Keratinocyte (primary cell): ENCODE measurements around the gene PHACTR2. TPM values are rescaled to one million over a fixed set of nuclear protein-coding genes. Genes with fewer than 3 reads are reported as not detected.

ENCODE experiments used
- DNase-seq: peaks from one replicate; pipeline ENCODE4 v3.0.0-alpha.2; 2011; ENCODE audit warnings: low read depth, missing footprints, low spot score
- FAIRE-seq: peaks from 2 replicates; lab custom pipeline; 2011; peaks lifted over from hg19 to GRCh38; lab: Jason Lieb, UNC
- H2AFZ ChIP-seq: 2 replicates; pipeline ENCODE4 v1.6.0; 2012; ENCODE audit warnings: low read length, control low read depth, inconsistent platforms; ENCODE audit not compliant: control insufficient read depth
- H3K27ac ChIP-seq: 2 replicates; pipeline ENCODE4 v1.5.1; 2011; ENCODE audit warnings: low read length; ENCODE audit not compliant: control insufficient read depth, insufficient read depth
- H3K27me3 ChIP-seq: 3 replicates; pipeline ENCODE4 v1.6.0; 2011; ENCODE audit warnings: low read length; ENCODE audit not compliant: control insufficient read depth, insufficient read depth; ENCODE audit errors: extremely low read depth
- H3K36me3 ChIP-seq, 2 experiments: 2 replicates in 1 of 2; 3 replicates in 1 of 2; pipeline ENCODE4 v1.5.1; 2011; ENCODE audit warnings: low read length in 2 of 2, mild to moderate bottlenecking in 1 of 2; ENCODE audit not compliant: control insufficient read depth in 2 of 2, insufficient read depth in 2 of 2; ENCODE audit errors: extremely low read depth in 1 of 2
- H3K4me1 ChIP-seq: 3 replicates; pipeline ENCODE4 v1.5.1; 2011; ENCODE audit warnings: low read length; ENCODE audit not compliant: control insufficient read depth, insufficient read depth; ENCODE audit errors: extremely low read depth
- H3K4me2 ChIP-seq: 3 replicates; pipeline ENCODE4 v1.6.0; 2011; ENCODE audit warnings: low read depth, low read length; ENCODE audit not compliant: control insufficient read depth, insufficient read depth; ENCODE audit errors: extremely low read depth
- H3K4me3 ChIP-seq, 3 experiments: fragments of 200-600 bp in 1 of 3; sonication (generic) in 1 of 3; 2 replicates in 2 of 3; 3 replicates in 1 of 3; pipeline ENCODE4 v1.5.1; 2011 to 2016; ENCODE audit warnings: low read length in 3 of 3, mild to moderate bottlenecking in 3 of 3, control low read depth in 2 of 3, inconsistent platforms in 1 of 3, low read depth in 1 of 3, mixed read lengths in 1 of 3, mixed run types in 1 of 3, moderate library complexity in 1 of 3; ENCODE audit not compliant: control insufficient read depth in 2 of 3, insufficient read depth in 2 of 3; ENCODE audit errors: extremely low read depth in 1 of 3
- H3K79me2 ChIP-seq: 2 replicates; pipeline ENCODE4 v1.6.0; 2012; ENCODE audit warnings: low read length; ENCODE audit not compliant: control insufficient read depth, insufficient read depth
- H3K9ac ChIP-seq: 3 replicates; pipeline ENCODE4 v1.6.0; 2011; ENCODE audit warnings: low read length; ENCODE audit not compliant: control insufficient read depth, insufficient read depth; ENCODE audit errors: extremely low read depth
- H3K9me1 ChIP-seq: 3 replicates; pipeline ENCODE4 v1.6.0; 2011; ENCODE audit warnings: low read length; ENCODE audit not compliant: control insufficient read depth, insufficient read depth; ENCODE audit errors: extremely low read depth
- H3K9me3 ChIP-seq: 2 replicates; pipeline ENCODE4 v1.5.1; 2012; ENCODE audit warnings: low read depth, low read length; ENCODE audit not compliant: control insufficient read depth
- H4K20me1 ChIP-seq: 3 replicates; pipeline ENCODE4 v1.6.0; 2011; ENCODE audit warnings: low read length; ENCODE audit not compliant: control insufficient read depth, insufficient read depth; ENCODE audit errors: extremely low read depth
- CTCF ChIP-seq, 3 experiments: IDR thresholded peaks in 1 of 3; conservative IDR thresholded peaks in 1 of 3; optimal IDR thresholded peaks in 1 of 3; 2 replicates in 2 of 3; 3 replicates in 1 of 3; pipeline versions ENCODE3 to v1.5.1; 2011; ENCODE audit warnings: low read length in 3 of 3, mild to moderate bottlenecking in 3 of 3, moderate library complexity in 2 of 3, control low read depth in 1 of 3, inconsistent platforms in 1 of 3; ENCODE audit not compliant: insufficient read depth in 2 of 3; ENCODE audit errors: extremely low read depth in 1 of 3
- EZH2 ChIP-seq: IDR thresholded peaks from one replicate; pipeline ENCODE4 v1.6.1; 2012; ENCODE audit warnings: inconsistent platforms, mild to moderate bottlenecking, low read length, moderate library complexity
- dilution Hi-C: fragments of 300-500 bp; cut with MboI; formaldehyde crosslinking; loops from one replicate; pipeline ENCODE4 v1.7.0; 2020; ENCODE audit warnings: low sequenced_read_pairs; ENCODE audit not compliant: extremely low pct_ligation_motif_present
- polyA plus RNA-seq, 5 experiments: library from polyadenylated mRNA; depleted of rRNA in 3 of 5; stranded (reverse) in 3 of 5; stranded (forward) in 1 of 5; unstranded in 1 of 5; fragments of >200 nt; gene quantifications; 1 replicate in 1 of 5; 2 replicates in 3 of 5; 3 replicates in 1 of 5; pipeline versions ENCODE4 v1.2.1 to v1.2.3, GENCODE V29; 2011 to 2012; ENCODE audit warnings: missing spikeins in 2 of 5, low read depth in 1 of 5, low replicate concordance in 1 of 5

Gene PHACTR2
- polyA plus RNA-seq, 1 donor (not counting 4 experiments of a cell fraction or from before 2014, with no cell fraction given), result 9.4 TPM

- no peak for DNase-seq
- no peaks in the 10 kb centered on the region for H4K20me1 ChIP-seq
- no peak overlapping the region for H3K27ac ChIP-seq
- TF ChIP-seq CTCF (optimal IDR thresholded peaks at IDR 0.05 in 1 of 3, IDR thresholded peaks at IDR 0.05 in 1 of 3, conservative IDR thresholded peaks at IDR 0.05 in 1 of 3; ENCODE audit: extremely low read depth in 1 of 3, insufficient read depth in 2 of 3, low read length in 3 of 3), result no peak
- TF ChIP-seq EZH2, result no peak
- no peak overlapping the region for H3K4me3 ChIP-seq
- no peaks in the 10 kb centered on the region for H3K36me3 ChIP-seq
- no peaks in the 10 kb centered on the region for H3K9me3 ChIP-seq
- H3K79me2 ChIP-seq, result peaks cover 58% of the 10 kb centered on the region
- dilution Hi-C loops, result no loop called here
- H3K9me1 ChIP-seq, result peaks cover 3% of the 10 kb centered on the region
- no peak for FAIRE-seq
- no peak overlapping the region for H2AFZ ChIP-seq
- H3K27me3 ChIP-seq, result no peaks in the 10 kb centered on the region
- no peak overlapping the region for H3K4me2 ChIP-seq
- peaks cover 11% of the 10 kb centered on the region for H3K4me1 ChIP-seq
- H3K9ac ChIP-seq, result no peak overlapping the region
These were observed 5.0 kb downstream of the PHACTR2 start for GRCh38 chr6:143682805-143683204.

GRCh38 chr6:143684486-143684885 lies 6.7 kb downstream of the PHACTR2 start:
- H3K36me3 ChIP-seq, result peaks cover 2 to 3% of the 10 kb centered on the region in 2 experiments
- peaks cover 3% of the 10 kb centered on the region for H3K9me1 ChIP-seq
- no peak overlapping the region for H2AFZ ChIP-seq
- H3K4me2 ChIP-seq, result no peak overlapping the region
- TF ChIP-seq CTCF (optimal IDR thresholded peaks at IDR 0.05 in 1 of 3, IDR thresholded peaks at IDR 0.05 in 1 of 3, conservative IDR thresholded peaks at IDR 0.05 in 1 of 3; ENCODE audit: extremely low read depth in 1 of 3, insufficient read depth in 2 of 3, low read length in 3 of 3) (no peak), EZH2 (no peak)
- dilution Hi-C loops, result no loop called here
- H4K20me1 ChIP-seq, result peaks cover 8% of the 10 kb centered on the region
- H3K27ac ChIP-seq, result no peak overlapping the region
- H3K4me1 ChIP-seq, result peaks cover 6% of the 10 kb centered on the region
- DNase-seq (no peak), FAIRE-seq (no peak)
- H3K4me3 ChIP-seq, result no peak overlapping the region
- H3K9ac ChIP-seq, result no peak overlapping the region
- H3K9me3 ChIP-seq, result no peaks in the 10 kb centered on the region
- H3K79me2 ChIP-seq, result peaks cover 60% of the 10 kb centered on the region
- no peaks in the 10 kb centered on the region for H3K27me3 ChIP-seq
